ENCODE measurements around the gene C16orf89. TPM values are rescaled to one million over a fixed set of nuclear protein-coding genes. Genes with fewer than 3 reads are reported as not detected.

C16orf89 gene
- total and polyA plus RNA-seq, 10 of the 15 experiments (the other 5 are each of a cell fraction or from before 2014, with no cell fraction given) = not detected

DNA sequence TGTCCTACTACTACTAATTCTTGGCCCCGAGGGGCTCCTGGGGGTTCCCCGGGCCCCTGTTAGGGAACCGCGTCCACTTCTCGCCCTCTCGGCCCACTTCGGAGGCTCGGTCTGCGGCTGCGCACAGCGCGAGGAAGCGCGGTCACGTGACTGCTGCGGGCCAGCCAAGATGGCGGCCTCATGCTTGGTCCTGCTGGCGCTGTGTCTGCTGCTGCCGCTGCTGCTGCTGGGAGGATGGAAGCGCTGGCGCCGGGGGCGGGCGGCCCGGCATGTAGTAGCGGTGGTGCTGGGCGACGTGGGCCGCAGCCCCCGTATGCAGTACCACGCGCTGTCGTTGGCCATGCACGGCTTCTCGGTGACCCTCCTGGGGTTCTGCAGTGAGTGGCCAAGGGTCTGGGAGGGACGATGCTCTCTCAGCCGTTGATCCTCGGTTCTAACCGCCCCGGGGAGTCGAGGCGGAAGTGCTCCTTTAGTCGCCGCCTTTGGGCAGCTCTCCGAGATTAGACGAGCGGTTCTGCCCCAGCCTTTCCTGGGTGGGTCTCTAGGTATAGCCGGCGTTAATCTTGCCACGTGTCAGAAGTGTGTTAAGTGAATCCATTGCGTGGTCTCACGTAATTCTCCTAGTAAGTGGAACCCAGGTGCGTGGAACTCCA lies 6.1 kb upstream of the C16orf89 start, which contains the start of gene ALG1 (continued):
- TF ChIP-seq TCF3 (IDR thresholded peaks at IDR 0.05; ENCODE audit: borderline replicate concordance, insufficient read depth, low read depth, low read length) (0 out of 2 replicates have a peak, but pooled peaks have one; percentile 39), PML (IDR thresholded peaks at IDR 0.05; ENCODE audit: low read length) (peak; percentile 78), GATAD2B (conservative IDR thresholded peaks at IDR 0.05; ENCODE audit: low read depth) (peak; percentile 73), SMC3 (IDR thresholded peaks at IDR 0.05; ENCODE audit: borderline replicate concordance, low read length) (no peak), NR2F1 (conservative IDR thresholded peaks at IDR 0.05) (peak; percentile 32; the same call in 1 of the 2 replicates), RUNX3 (IDR thresholded peaks at IDR 0.05; ENCODE audit: low read length) (peak; percentile 70), TBL1XR1 (IDR thresholded peaks at IDR 0.05; ENCODE audit: low read depth, low read length) (peak; percentile 70; the same call in 1 of the 2 replicates), HDAC6 (IDR thresholded peaks at IDR 0.05; ENCODE audit: unreplicated experiment) (peak; percentile 11), ZZZ3 (IDR thresholded peaks at IDR 0.05; ENCODE audit: control insufficient read depth, insufficient read length, low read depth) (no peak), SREBF2 (IDR thresholded peaks at IDR 0.05; ENCODE audit: low read length) (no peak), BHLHE40 (IDR thresholded peaks at IDR 0.05; ENCODE audit: borderline replicate concordance in 1 of 2, low read depth in 2 of 2, low read length in 1 of 2) (peak; percentile 94 to 99), NFYA (IDR thresholded peaks at IDR 0.05; ENCODE audit: borderline replicate concordance, low read depth, low read length) (no peak), SIN3A (IDR thresholded peaks at IDR 0.05; ENCODE audit: low read depth, low read length) (peak; percentile 91), KAT2A (conservative IDR thresholded peaks at IDR 0.05; ENCODE audit: control insufficient read depth, low read depth, low read length) (no peak), BACH1 (IDR thresholded peaks at IDR 0.05; ENCODE audit: borderline replicate concordance) (peak; percentile 61), LARP7 (IDR thresholded peaks at IDR 0.05) (no peak; the same call in none of the 2 replicates), MTA2 (IDR thresholded peaks at IDR 0.05; ENCODE audit: low read depth) (0 out of 2 replicates have a peak, but pooled peaks have one; percentile 3), MTA3 (IDR thresholded peaks at IDR 0.05; ENCODE audit: borderline replicate concordance, low read length) (no peak)
- TF ChIP-seq, protein P1, sequence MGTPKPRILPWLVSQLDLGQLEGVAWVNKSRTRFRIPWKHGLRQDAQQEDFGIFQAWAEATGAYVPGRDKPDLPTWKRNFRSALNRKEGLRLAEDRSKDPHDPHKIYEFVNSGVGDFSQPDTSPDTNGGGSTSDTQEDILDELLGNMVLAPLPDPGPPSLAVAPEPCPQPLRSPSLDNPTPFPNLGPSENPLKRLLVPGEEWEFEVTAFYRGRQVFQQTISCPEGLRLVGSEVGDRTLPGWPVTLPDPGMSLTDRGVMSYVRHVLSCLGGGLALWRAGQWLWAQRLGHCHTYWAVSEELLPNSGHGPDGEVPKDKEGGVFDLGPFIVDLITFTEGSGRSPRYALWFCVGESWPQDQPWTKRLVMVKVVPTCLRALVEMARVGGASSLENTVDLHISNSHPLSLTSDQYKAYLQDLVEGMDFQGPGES (IDR thresholded peaks at IDR 0.05) = 0 out of 2 replicates have a peak, but pooled peaks have one; percentile 35
- TF ChIP-seq, protein P2, sequence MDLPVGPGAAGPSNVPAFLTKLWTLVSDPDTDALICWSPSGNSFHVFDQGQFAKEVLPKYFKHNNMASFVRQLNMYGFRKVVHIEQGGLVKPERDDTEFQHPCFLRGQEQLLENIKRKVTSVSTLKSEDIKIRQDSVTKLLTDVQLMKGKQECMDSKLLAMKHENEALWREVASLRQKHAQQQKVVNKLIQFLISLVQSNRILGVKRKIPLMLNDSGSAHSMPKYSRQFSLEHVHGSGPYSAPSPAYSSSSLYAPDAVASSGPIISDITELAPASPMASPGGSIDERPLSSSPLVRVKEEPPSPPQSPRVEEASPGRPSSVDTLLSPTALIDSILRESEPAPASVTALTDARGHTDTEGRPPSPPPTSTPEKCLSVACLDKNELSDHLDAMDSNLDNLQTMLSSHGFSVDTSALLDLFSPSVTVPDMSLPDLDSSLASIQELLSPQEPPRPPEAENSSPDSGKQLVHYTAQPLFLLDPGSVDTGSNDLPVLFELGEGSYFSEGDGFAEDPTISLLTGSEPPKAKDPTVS (IDR thresholded peaks at IDR 0.05; ENCODE audit: low read depth, low read length) = 0 out of 2 replicates have a peak, but pooled peaks have one; percentile 35
- TF ChIP-seq, protein P3, sequence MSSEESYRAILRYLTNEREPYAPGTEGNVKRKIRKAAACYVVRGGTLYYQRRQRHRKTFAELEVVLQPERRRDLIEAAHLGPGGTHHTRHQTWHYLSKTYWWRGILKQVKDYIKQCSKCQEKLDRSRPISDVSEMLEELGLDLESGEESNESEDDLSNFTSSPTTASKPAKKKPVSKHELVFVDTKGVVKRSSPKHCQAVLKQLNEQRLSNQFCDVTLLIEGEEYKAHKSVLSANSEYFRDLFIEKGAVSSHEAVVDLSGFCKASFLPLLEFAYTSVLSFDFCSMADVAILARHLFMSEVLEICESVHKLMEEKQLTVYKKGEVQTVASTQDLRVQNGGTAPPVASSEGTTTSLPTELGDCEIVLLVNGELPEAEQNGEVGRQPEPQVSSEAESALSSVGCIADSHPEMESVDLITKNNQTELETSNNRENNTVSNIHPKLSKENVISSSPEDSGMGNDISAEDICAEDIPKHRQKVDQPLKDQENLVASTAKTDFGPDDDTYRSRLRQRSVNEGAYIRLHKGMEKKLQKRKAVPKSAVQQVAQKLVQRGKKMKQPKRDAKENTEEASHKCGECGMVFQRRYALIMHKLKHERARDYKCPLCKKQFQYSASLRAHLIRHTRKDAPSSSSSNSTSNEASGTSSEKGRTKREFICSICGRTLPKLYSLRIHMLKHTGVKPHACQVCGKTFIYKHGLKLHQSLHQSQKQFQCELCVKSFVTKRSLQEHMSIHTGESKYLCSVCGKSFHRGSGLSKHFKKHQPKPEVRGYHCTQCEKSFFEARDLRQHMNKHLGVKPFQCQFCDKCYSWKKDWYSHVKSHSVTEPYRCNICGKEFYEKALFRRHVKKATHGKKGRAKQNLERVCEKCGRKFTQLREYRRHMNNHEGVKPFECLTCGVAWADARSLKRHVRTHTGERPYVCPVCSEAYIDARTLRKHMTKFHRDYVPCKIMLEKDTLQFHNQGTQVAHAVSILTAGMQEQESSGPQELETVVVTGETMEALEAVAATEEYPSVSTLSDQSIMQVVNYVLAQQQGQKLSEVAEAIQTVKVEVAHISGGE (CRISPR knock-in tag; IDR thresholded peaks at IDR 0.05) = peak; percentile 68

All from GM12878 (cell line).